Activated CD8-positive, alpha-beta memory T cell treated with anti-CD3 and anti-CD28 coated beads, Interleukin-2, amount 50 U/mL, for 24 hours (primary cell): ENCODE data around the gene CMKLR1.

Experiments
- DNase-seq: peaks from one replicate; pipeline ENCODE4 v3.0.0-alpha.2; 2020; ENCODE audit errors: extremely low read depth

Gene CMKLR1

GRCh38 chr12:108316176-108317086 is 22.7 kb downstream of the CMKLR1 start:
- DNase-seq, result no peak

DNA sequence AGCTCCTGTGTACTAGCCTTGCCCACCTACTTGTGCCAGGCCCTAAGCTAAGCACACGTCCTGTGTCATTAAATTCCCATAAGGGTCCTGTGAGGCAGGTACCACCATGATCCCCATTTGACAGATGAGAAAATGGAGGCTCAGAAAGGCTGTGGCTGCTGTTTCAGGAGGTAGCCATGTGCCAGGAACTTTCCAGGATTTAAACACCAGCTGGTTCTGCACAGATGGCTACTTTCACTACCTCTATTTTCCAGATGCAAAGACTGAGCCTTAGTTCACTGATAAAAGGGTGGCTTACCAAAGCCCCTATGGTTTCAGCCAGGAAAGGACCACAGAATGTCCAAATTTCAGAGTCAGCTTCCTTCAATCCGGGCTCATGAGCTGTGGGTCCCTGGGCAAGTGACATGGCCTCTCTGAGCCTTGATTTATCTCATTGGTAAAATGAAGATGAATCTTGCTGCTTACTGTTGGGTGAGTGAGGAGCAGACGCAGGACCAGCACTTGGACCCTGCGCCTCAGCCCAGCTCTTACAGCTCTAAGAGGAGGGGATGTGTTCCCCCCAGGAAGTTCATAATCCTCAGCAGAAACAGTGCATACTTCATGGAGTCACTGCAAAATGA is 23.5 kb downstream of the CMKLR1 start:
- DNase-seq, result no peak

DNA sequence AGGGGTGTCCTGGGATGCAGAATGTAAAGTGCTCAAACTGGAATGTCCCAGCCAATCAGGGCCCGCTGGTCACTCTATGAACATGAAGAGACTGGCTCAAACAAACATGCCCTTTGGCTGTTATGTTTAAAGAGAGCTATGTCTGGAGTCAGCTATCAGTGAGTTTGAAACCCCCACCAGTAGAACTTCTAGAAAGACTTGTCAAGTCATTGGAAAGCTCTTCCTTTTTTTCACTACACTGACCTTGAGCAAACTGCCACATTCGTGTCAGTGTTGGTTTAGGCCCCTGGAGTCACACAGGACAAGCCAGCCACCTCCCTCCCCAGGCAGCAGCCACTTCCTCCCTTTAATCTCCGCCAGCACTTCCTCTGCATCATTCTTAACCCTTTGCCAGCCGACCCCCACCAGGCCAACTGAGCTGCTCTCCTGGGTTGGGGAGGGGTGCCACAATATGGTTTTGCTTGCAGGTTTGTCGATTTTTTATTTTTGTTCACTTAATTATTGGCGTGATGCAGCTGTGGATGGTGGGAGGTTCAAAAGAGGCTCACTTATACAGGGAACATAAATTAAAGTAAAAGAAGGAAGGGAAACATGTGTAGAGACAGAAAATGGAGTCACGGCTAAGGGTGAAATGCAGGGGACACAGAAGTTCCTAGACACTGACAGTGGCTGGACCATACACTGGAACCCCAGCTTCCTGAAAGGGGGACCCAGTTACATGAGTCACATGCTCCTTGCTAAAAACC is 25.3 kb downstream of the CMKLR1 start:
- no peak for DNase-seq

DNA sequence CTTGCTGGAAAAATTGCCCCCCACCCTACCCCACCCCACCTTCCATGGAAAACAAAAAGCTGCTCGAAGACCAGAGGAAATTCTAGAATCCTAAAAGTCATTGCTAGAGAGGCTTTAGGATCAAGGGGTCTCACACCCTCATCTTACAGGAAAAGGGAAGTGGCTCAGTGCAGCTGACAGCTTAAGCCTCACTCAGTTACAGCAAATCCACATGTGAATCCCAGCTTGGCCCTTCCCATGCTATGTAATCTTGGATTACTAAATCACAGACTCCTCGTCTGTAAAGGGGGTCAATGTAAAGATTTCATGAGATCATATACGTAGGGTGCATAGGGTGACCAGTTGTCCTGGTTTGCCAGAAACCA is 25.9 kb downstream of the CMKLR1 start:
- DNase-seq, result no peak

DNA sequence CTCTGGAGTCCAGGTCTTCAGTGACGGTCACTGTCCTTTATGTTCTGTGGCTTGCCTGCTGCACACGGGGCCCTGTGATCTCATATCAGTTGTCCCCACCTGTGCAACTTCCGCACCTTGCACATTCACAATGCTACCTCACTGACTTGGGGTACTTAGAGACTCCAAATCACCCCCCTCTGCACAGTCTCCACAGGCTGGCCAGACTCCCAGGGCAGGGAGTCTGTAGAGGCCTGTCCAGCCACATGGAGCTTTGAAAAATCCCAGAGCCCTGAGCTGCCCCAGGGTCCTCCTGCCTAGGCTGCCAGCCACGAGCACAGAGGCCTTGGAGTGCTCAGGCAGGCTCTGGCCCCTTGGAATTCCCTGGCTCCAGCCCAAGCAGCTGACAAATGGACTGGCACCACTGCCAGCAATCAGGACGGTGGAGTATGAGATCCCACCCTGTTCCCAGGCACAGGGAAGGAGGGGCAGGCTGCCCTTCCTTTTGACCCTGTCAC is 26.4 kb downstream of the CMKLR1 start:
- no peak for DNase-seq

- DNase-seq, result no peak
Observed at GRCh38 chr12:108312073-108312659, 26.9 kb downstream of the CMKLR1 start.

- no peak for DNase-seq
Observed at GRCh38 chr12:108311605-108312004, 27.5 kb downstream of the CMKLR1 start.

DNA sequence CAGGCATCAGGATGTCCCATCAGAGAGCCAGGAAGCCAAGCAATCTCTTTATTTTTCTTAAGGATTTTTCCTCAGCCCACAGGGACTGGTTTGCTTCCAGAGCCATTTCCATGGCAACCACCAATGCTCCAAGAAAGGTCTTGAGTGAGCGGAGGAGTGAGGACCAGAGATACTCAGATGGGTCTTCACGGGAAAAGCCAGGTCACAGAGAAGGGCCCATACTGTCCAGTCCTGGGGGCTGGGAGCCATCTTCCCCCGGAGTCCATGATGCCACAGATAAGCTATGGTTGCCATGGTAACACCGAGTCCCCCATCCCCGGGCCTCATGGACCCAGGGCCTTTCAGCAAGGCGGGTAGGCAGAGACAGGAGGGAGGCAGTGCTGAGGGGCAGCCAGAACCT is 28.6 kb downstream of the CMKLR1 start:
- DNase-seq, result no peak

- DNase-seq, result no peak
Observed at GRCh38 chr12:108309674-108310312, 29.3 kb downstream of the CMKLR1 start.

DNA sequence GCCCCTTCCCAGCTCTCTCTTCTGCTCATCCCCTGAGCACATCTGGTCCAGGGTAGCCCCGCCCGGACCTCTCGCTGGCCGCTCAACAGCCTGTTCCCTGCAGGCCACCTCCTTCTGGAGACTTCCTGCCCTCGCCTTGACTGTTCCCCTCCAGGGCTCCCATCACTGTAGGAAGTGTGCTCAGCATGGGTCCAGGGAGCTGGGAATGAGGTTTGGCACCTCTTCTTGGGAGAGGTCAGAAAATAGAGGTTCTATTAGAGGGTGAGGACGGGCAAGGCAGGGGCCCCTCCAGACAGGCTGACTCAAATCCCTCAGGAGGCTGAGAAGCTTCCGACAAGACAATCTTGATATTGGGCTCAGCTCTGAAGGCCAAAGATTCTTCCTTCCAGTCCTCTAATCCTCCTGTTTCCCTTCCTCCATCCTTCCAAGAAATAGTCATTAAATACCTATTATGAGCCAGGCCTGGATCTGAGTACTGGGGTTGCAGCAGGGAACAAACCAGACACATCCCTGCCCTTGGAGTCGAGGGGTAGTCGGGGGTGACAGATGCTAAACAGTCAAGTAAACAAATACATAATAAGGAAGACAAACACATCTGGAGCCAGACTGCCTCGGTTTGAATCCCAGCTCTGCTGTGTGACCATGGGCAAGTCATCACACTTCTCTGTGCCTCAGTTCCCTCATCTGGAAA is 30.6 kb downstream of the CMKLR1 start:
- no peak for DNase-seq

- DNase-seq, result no peak
Observed at GRCh38 chr12:108307006-108307405, 32.1 kb downstream of the CMKLR1 start.

GRCh38 chr12:108306506-108306905 is 32.6 kb downstream of the CMKLR1 start:
- DNase-seq, result no peak

- DNase-seq, result no peak
Observed at GRCh38 chr12:108305991-108306501, 33.1 kb downstream of the CMKLR1 start.

GRCh38 chr12:108305520-108305919 is 33.6 kb downstream of the CMKLR1 start:
- no peak for DNase-seq

GRCh38 chr12:108304633-108305032 is 34.5 kb downstream of the CMKLR1 start:
- DNase-seq, result no peak

DNA sequence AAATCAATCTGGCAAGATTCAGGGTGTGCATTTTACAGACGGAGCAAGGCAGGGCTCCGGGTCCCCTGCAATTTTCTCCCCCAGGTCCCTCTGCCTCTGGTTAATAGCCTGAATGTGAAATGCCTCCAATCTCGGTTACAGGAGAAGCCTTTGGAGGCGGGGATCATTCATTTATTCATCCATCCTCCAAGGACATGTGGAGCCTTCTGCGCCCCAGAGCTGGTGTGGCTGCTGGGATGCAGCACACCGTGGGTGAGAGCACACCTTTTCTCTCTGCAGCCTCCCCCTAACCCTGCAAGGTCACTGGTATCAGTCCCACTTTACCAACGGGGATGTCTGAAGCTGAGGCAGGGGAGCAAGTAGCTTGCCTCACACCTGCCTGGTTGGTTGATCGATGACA is 35.4 kb downstream of the CMKLR1 start:
- no peak for DNase-seq

- no peak for DNase-seq
Observed at GRCh38 chr12:108302403-108303311, 36.5 kb downstream of the CMKLR1 start.

- no peak for DNase-seq
Observed at GRCh38 chr12:108302016-108302402, 37.1 kb downstream of the CMKLR1 start.

- DNase-seq, result no peak
Observed at GRCh38 chr12:108301346-108301745, 37.8 kb downstream of the CMKLR1 start.
